KMS-11 (cell line): Measurements from ENCODE around the gene GP9.

Experiments
- H2AFZ ChIP-seq: fragments of 200-600 bp; sonication (generic); 2 replicates; pipeline ENCODE4 v1.6.1; 2016; ENCODE audit warnings: antibody characterized with exemption, mixed run types, low read depth
- H3K27ac ChIP-seq: fragments of 200-600 bp; sonication (generic); 2 replicates; pipeline ENCODE4 v1.6.1; 2016; ENCODE audit warnings: mild to moderate bottlenecking, mixed run types
- H3K27me3 ChIP-seq: fragments of 200-600 bp; sonication (generic); 2 replicates; pipeline ENCODE4 v1.6.1; 2017; ENCODE audit warnings: mild to moderate bottlenecking, low read depth, mixed run types, moderate library complexity; ENCODE audit not compliant: insufficient read depth
- H3K36me3 ChIP-seq: fragments of 200-600 bp; sonication (generic); 2 replicates; pipeline ENCODE4 v1.6.1; 2017; ENCODE audit warnings: mild to moderate bottlenecking, mixed run types; ENCODE audit not compliant: insufficient read depth
- H3K4me1 ChIP-seq: fragments of 200-600 bp; sonication (generic); 2 replicates; pipeline ENCODE4 v1.6.1; 2016; ENCODE audit warnings: mild to moderate bottlenecking, low read depth, mixed run types; ENCODE audit not compliant: poor library complexity, severe bottlenecking
- H3K4me2 ChIP-seq: fragments of 200-600 bp; sonication (generic); 2 replicates; pipeline ENCODE4 v1.7.0; 2016; ENCODE audit warnings: mild to moderate bottlenecking, mixed run types
- H3K4me3 ChIP-seq: fragments of 200-600 bp; sonication (generic); IDR thresholded peaks from 2 replicates; pipeline ENCODE4 v1.6.1; 2017; ENCODE audit warnings: low read depth, low read length, mixed read lengths; ENCODE audit not compliant: insufficient read depth
- H3K79me2 ChIP-seq: fragments of 200-600 bp; sonication (generic); 2 replicates; pipeline ENCODE4 v1.6.1; 2016; ENCODE audit warnings: low read depth, mixed run types; ENCODE audit not compliant: insufficient read depth
- H3K9ac ChIP-seq: fragments of 200-600 bp; sonication (generic); 2 replicates; pipeline ENCODE4 v1.6.1; 2016; ENCODE audit warnings: mild to moderate bottlenecking, mixed run types
- H4K20me1 ChIP-seq: fragments of 200-600 bp; sonication (generic); 2 replicates; pipeline ENCODE4 v1.6.1; 2016; ENCODE audit warnings: mild to moderate bottlenecking, mixed run types; ENCODE audit not compliant: insufficient read depth
- CTCF ChIP-seq: fragments of 200-600 bp; sonication (generic); conservative IDR thresholded peaks from 2 replicates; pipeline ENCODE4 v1.6.1; 2017; ENCODE audit warnings: low read depth, mild to moderate bottlenecking, antibody characterized with exemption, low read length, moderate library complexity, mixed read lengths

Gene GP9

GRCh38 chr3:129070086-129070885, 9.7 kb downstream of the GP9 start:
- Histone ChIP-seq H3K9ac (no peak overlapping the region), H3K27ac (no peak overlapping the region), H3K4me2 (no peak overlapping the region), H3K36me3 (no peaks in the 10 kb centered on the region), H3K4me3 (no peak overlapping the region), H4K20me1 (no peaks in the 10 kb centered on the region), H3K79me2 (no peaks in the 10 kb centered on the region), H3K4me1 (no peaks in the 10 kb centered on the region), H2AFZ (no peak overlapping the region), H3K27me3 (no peaks in the 10 kb centered on the region; the same call in 1 of the 2 replicates)
- no peak for TF ChIP-seq CTCF

GRCh38 chr3:129077222-129077621, 16.6 kb downstream of the GP9 start:
- no peak overlapping the region for H3K4me2 ChIP-seq
- H3K9ac ChIP-seq = no peak overlapping the region
- no peaks in the 10 kb centered on the region for H3K27me3 ChIP-seq
- no peak overlapping the region for H3K27ac ChIP-seq
- H3K4me3 ChIP-seq = no peak overlapping the region
- no peaks in the 10 kb centered on the region for H3K36me3 ChIP-seq
- no peaks in the 10 kb centered on the region for H3K79me2 ChIP-seq
- no peak for TF ChIP-seq CTCF
- no peaks in the 10 kb centered on the region for H4K20me1 ChIP-seq
- no peak overlapping the region for H2AFZ ChIP-seq
- no peaks in the 10 kb centered on the region for H3K4me1 ChIP-seq

- H2AFZ ChIP-seq = no peak overlapping the region
- H3K79me2 ChIP-seq = no peaks in the 10 kb centered on the region
- no peak overlapping the region for H3K4me3 ChIP-seq
- TF ChIP-seq CTCF = no peak
- no peaks in the 10 kb centered on the region for H4K20me1 ChIP-seq
- H3K9ac ChIP-seq = no peak overlapping the region
- no peak overlapping the region for H3K4me2 ChIP-seq
- no peak overlapping the region for H3K27ac ChIP-seq
- H3K4me1 ChIP-seq = no peaks in the 10 kb centered on the region
- no peaks in the 10 kb centered on the region for H3K27me3 ChIP-seq
- no peaks in the 10 kb centered on the region for H3K36me3 ChIP-seq
Measured at GRCh38 chr3:129078510-129078909, 17.9 kb downstream of the GP9 start.

GRCh38 chr3:129081503-129081902, 20.9 kb downstream of the GP9 start:
- Histone ChIP-seq H3K4me2 (no peak overlapping the region), H3K4me3 (no peak overlapping the region), H3K79me2 (no peaks in the 10 kb centered on the region), H4K20me1 (no peaks in the 10 kb centered on the region), H3K27me3 (no peaks in the 10 kb centered on the region), H3K4me1 (no peaks in the 10 kb centered on the region), H3K9ac (no peak overlapping the region), H2AFZ (no peak overlapping the region), H3K27ac (no peak overlapping the region), H3K36me3 (no peaks in the 10 kb centered on the region)
- TF ChIP-seq CTCF = no peak
